ENCODE data around the gene LTBP3. TPM values are rescaled to one million over a fixed set of nuclear protein-coding genes. Genes with fewer than 3 reads are reported as not detected.

The LTBP3 gene
- total and polyA plus RNA-seq, 9 of the 15 experiments (the other 6 are each of a cell fraction or from before 2014, with no cell fraction given): 0.06 to 20.5 (median 4.8) TPM

DNA sequence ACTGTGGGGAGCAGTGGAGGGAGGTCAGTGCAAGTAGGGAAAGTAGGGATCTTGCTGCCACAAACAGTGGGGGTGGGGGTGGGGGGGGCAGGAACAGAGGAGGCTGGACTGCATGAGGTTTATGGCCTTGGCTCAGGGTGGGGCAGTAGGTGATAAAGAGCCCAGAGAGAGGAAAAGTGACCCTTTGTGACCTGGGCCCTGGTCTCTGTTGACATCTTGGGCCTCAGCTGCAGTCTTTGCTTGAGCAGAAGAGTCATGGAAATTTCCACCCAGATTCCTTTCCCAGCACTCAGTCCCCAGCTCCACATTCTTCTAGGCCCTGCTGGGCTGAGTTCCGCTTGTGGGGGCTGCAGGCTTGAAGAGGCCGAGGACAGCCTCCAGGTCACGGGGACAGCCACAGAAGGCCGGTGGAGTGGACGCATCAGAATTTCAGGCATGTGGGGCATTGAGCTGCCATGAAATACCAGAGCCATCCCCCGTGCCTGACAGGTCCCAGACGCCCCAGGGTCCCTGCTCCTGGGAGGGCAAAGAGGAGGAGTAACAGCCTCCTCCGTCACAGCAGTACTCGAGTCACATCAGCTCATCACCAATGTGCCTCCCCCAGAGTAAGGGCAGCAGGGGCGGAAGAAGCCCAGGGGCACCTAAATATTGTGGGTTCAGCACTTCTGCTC, 69.0 kb downstream of the LTBP3 start (continued):
- TF ChIP-seq, protein P1, sequence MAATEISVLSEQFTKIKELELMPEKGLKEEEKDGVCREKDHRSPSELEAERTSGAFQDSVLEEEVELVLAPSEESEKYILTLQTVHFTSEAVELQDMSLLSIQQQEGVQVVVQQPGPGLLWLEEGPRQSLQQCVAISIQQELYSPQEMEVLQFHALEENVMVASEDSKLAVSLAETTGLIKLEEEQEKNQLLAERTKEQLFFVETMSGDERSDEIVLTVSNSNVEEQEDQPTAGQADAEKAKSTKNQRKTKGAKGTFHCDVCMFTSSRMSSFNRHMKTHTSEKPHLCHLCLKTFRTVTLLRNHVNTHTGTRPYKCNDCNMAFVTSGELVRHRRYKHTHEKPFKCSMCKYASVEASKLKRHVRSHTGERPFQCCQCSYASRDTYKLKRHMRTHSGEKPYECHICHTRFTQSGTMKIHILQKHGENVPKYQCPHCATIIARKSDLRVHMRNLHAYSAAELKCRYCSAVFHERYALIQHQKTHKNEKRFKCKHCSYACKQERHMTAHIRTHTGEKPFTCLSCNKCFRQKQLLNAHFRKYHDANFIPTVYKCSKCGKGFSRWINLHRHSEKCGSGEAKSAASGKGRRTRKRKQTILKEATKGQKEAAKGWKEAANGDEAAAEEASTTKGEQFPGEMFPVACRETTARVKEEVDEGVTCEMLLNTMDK (IDR thresholded peaks at IDR 0.05; ENCODE audit: borderline replicate concordance, insufficient read depth, low read depth, low read length, poor library complexity, severe bottlenecking): no peak
- TF ChIP-seq MYNN (IDR thresholded peaks at IDR 0.05) (no peak), MYNN (CRISPR knock-in tag; IDR thresholded peaks at IDR 0.05) (no peak), ZBTB34 (CRISPR knock-in tag; IDR thresholded peaks at IDR 0.05) (no peak), CREB1 (IDR thresholded peaks at IDR 0.05) (no peak), CREB1 (CRISPR knock-in tag; IDR thresholded peaks at IDR 0.05) (0 out of 2 replicates have a peak, but pooled peaks have one; percentile 10), ZFX (CRISPR knock-in tag; IDR thresholded peaks at IDR 0.05) (peak; percentile 1; the same call in 1 of the 2 replicates), SIN3B (IDR thresholded peaks at IDR 0.05; ENCODE audit: low read depth) (no peak), ZNF347 (CRISPR knock-in tag; IDR thresholded peaks at IDR 0.05; ENCODE audit: low read depth) (no peak), C11orf30 (IDR thresholded peaks at IDR 0.05; ENCODE audit: low read depth) (peak; percentile 43; the same call in 1 of the 2 replicates), ARHGAP35 (IDR thresholded peaks at IDR 0.05; ENCODE audit: partially characterized antibody) (no peak), NRF1 (conservative IDR thresholded peaks at IDR 0.05 in 1 of 2, IDR thresholded peaks at IDR 0.05 in 1 of 2) (no peak), PHF8 (IDR thresholded peaks at IDR 0.05; ENCODE audit: borderline replicate concordance, low read length) (no peak), ESRRA (IDR thresholded peaks at IDR 0.05; ENCODE audit: borderline replicate concordance, low read depth) (no peak)
- TF ChIP-seq, protein P2, sequence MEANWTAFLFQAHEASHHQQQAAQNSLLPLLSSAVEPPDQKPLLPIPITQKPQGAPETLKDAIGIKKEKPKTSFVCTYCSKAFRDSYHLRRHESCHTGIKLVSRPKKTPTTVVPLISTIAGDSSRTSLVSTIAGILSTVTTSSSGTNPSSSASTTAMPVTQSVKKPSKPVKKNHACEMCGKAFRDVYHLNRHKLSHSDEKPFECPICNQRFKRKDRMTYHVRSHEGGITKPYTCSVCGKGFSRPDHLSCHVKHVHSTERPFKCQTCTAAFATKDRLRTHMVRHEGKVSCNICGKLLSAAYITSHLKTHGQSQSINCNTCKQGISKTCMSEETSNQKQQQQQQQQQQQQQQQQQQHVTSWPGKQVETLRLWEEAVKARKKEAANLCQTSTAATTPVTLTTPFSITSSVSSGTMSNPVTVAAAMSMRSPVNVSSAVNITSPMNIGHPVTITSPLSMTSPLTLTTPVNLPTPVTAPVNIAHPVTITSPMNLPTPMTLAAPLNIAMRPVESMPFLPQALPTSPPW (CRISPR knock-in tag; IDR thresholded peaks at IDR 0.05): 0 out of 2 replicates have a peak, but pooled peaks have one; percentile 10
- TF ChIP-seq, protein P3, sequence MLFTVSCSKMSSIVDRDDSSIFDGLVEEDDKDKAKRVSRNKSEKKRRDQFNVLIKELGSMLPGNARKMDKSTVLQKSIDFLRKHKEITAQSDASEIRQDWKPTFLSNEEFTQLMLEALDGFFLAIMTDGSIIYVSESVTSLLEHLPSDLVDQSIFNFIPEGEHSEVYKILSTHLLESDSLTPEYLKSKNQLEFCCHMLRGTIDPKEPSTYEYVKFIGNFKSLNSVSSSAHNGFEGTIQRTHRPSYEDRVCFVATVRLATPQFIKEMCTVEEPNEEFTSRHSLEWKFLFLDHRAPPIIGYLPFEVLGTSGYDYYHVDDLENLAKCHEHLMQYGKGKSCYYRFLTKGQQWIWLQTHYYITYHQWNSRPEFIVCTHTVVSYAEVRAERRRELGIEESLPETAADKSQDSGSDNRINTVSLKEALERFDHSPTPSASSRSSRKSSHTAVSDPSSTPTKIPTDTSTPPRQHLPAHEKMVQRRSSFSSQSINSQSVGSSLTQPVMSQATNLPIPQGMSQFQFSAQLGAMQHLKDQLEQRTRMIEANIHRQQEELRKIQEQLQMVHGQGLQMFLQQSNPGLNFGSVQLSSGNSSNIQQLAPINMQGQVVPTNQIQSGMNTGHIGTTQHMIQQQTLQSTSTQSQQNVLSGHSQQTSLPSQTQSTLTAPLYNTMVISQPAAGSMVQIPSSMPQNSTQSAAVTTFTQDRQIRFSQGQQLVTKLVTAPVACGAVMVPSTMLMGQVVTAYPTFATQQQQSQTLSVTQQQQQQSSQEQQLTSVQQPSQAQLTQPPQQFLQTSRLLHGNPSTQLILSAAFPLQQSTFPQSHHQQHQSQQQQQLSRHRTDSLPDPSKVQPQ (CRISPR knock-in tag; IDR thresholded peaks at IDR 0.05; ENCODE audit: borderline replicate concordance): no peak
- TF ChIP-seq, protein P4, sequence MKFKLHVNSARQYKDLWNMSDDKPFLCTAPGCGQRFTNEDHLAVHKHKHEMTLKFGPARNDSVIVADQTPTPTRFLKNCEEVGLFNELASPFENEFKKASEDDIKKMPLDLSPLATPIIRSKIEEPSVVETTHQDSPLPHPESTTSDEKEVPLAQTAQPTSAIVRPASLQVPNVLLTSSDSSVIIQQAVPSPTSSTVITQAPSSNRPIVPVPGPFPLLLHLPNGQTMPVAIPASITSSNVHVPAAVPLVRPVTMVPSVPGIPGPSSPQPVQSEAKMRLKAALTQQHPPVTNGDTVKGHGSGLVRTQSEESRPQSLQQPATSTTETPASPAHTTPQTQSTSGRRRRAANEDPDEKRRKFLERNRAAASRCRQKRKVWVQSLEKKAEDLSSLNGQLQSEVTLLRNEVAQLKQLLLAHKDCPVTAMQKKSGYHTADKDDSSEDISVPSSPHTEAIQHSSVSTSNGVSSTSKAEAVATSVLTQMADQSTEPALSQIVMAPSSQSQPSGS (CRISPR knock-in tag; IDR thresholded peaks at IDR 0.05): no peak
